ENCODE results near the gene CDC20B.

Gene CDC20B

DNA sequence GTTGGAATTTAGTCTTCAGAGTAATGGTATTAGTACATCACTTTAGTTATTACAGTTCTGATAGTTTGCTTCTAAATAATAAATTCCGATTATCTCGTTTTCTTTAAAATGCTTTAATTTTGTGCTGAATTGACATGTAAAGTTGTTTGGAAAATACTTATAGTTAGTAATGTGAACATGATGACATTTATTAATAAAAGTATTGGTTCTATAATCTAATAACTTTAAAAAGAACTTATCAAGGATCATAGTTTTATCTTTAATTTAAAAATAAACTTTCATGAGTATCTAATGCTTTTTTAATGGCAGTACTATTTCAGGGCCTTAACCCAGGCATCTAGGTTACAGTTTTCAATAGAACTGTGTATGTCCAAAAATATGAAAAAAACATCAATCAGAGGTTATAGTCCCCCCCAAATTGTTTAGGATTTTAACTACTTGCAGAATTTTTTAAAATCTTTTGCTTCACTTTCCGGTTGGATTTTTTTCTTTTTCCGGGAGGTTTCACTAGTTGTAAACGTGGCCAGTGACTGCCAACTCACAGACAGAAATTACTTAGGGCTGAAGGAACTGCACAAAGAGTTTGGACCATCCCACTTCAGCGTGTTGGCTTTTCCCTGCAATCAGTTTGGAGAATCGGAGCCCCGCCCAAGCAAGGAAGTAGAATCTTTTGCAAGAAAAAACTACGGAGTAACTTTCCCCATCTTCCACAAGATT lies 12.3 kb downstream of the CDC20B start:
- no peak overlapping the region for H3K27ac ChIP-seq (ENCODE audit: low read depth, low read length, poor library complexity, severe bottlenecking)
- no peaks in the 10 kb centered on the region for H3K9me3 ChIP-seq (ENCODE audit: low read length)
- TF ChIP-seq, protein P1, sequence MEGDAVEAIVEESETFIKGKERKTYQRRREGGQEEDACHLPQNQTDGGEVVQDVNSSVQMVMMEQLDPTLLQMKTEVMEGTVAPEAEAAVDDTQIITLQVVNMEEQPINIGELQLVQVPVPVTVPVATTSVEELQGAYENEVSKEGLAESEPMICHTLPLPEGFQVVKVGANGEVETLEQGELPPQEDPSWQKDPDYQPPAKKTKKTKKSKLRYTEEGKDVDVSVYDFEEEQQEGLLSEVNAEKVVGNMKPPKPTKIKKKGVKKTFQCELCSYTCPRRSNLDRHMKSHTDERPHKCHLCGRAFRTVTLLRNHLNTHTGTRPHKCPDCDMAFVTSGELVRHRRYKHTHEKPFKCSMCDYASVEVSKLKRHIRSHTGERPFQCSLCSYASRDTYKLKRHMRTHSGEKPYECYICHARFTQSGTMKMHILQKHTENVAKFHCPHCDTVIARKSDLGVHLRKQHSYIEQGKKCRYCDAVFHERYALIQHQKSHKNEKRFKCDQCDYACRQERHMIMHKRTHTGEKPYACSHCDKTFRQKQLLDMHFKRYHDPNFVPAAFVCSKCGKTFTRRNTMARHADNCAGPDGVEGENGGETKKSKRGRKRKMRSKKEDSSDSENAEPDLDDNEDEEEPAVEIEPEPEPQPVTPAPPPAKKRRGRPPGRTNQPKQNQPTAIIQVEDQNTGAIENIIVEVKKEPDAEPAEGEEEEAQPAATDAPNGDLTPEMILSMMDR (IDR thresholded peaks at IDR 0.05; ENCODE audit: low read length), result no peak
- TF ChIP-seq EZH2 (IDR thresholded peaks at IDR 0.05; ENCODE audit: borderline replicate concordance, low read length), result no peak
- no peaks in the 10 kb centered on the region for H3K36me3 ChIP-seq (ENCODE audit: insufficient read depth, low read length)
- no peaks in the 10 kb centered on the region for H3K79me2 ChIP-seq (ENCODE audit: insufficient read depth, low read length)
- H3K9ac ChIP-seq (ENCODE audit: low read length), result no peak overlapping the region
- H3K4me1 ChIP-seq (ENCODE audit: insufficient read depth, low read length, severe bottlenecking), result no peaks in the 10 kb centered on the region
- no peak overlapping the region for H2AFZ ChIP-seq (ENCODE audit: low read length)
- no peak overlapping the region for H3K4me2 ChIP-seq (ENCODE audit: low read length)
- no peaks in the 10 kb centered on the region for H4K20me1 ChIP-seq (ENCODE audit: insufficient read depth, low read length)
- peaks cover 8% of the 10 kb centered on the region; the same call in 1 of the 2 replicates for H3K27me3 ChIP-seq (ENCODE audit: insufficient read depth, low read length)
- H3K9me2 ChIP-seq (ENCODE audit: low read depth, low read length), result no peaks in the 10 kb centered on the region
- no peaks in the 10 kb centered on the region for H3F3A ChIP-seq (ENCODE audit: insufficient read depth, low read length)
- no peak overlapping the region for H3K4me3 ChIP-seq (ENCODE audit: low read depth, low read length, poor library complexity, severe bottlenecking)

- Histone ChIP-seq H3K9me2 (ENCODE audit: low read depth, low read length) (no peaks in the 10 kb centered on the region), H3K4me2 (ENCODE audit: low read length) (no peak within 1 kb of the TSS), H2AFZ (ENCODE audit: low read length) (no peak within 1 kb of the TSS), H3K9ac (ENCODE audit: low read length) (no peak within 1 kb of the TSS), H3K36me3 (ENCODE audit: insufficient read depth, low read length) (no peaks in the 10 kb centered on the region), H3K4me1 (ENCODE audit: insufficient read depth, low read length, severe bottlenecking) (no peaks in the 10 kb centered on the region), H3K4me3 (ENCODE audit: low read depth, low read length, poor library complexity, severe bottlenecking) (no peak within 1 kb of the TSS), H3K9me3 (ENCODE audit: low read length) (no peaks in the 10 kb centered on the region), H4K20me1 (ENCODE audit: insufficient read depth, low read length) (no peaks in the 10 kb centered on the region), H3K27me3 (ENCODE audit: insufficient read depth, low read length) (peaks cover 8% of the 10 kb centered on the region; the same call in 1 of the 2 replicates), H3K79me2 (ENCODE audit: insufficient read depth, low read length) (no peaks in the 10 kb centered on the region), H3F3A (ENCODE audit: insufficient read depth, low read length) (no peaks in the 10 kb centered on the region), H3K27ac (ENCODE audit: low read depth, low read length, poor library complexity, severe bottlenecking) (no peak within 1 kb of the TSS)
- TF ChIP-seq, protein P1 (IDR thresholded peaks at IDR 0.05; ENCODE audit: low read length), result peak; percentile 55
- TF ChIP-seq EZH2 (IDR thresholded peaks at IDR 0.05; ENCODE audit: borderline replicate concordance, low read length), result no peak
Observed at GRCh38 chr5:55159763-55160492, 13.0 kb downstream of the CDC20B start, which contains the start of gene GPX8. Gene GPX8, plus strand, starts transcription at chr5:55160171. Its CDS starts 22 bp downstream, at chr5:55160193.

DNA sequence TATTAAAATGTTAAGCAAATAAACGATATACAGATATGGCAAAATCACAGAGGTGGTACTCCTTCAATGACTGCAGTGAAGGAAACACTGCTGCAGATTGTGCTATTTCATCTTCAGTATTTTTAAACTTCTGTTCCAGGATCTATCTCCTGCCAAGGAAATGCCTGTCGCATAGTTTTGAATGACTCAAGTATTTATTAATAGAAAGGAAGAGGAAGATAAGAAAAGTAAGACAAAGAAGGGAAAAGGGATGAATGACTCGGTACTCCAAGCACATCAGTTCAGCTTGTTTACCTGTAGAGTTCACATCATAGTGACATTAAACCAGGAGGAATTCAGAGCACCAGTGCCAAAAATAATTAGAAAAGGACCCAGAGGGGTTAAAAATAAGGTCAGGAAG lies 18.1 kb downstream of the CDC20B start:
- no peak overlapping the region for H3K4me2 ChIP-seq (ENCODE audit: low read length)
- no peak overlapping the region for H2AFZ ChIP-seq (ENCODE audit: low read length)
- H3K79me2 ChIP-seq (ENCODE audit: insufficient read depth, low read length), result no peaks in the 10 kb centered on the region
- H3K9me2 ChIP-seq (ENCODE audit: low read depth, low read length), result no peaks in the 10 kb centered on the region
- H3K27ac ChIP-seq (ENCODE audit: low read depth, low read length, poor library complexity, severe bottlenecking), result no peak overlapping the region
- no peaks in the 10 kb centered on the region for H3K36me3 ChIP-seq (ENCODE audit: insufficient read depth, low read length)
- no peaks in the 10 kb centered on the region for H3K4me1 ChIP-seq (ENCODE audit: insufficient read depth, low read length, severe bottlenecking)
- TF ChIP-seq, protein P1 (IDR thresholded peaks at IDR 0.05; ENCODE audit: low read length), result no peak
- no peak for TF ChIP-seq EZH2 (IDR thresholded peaks at IDR 0.05; ENCODE audit: borderline replicate concordance, low read length)
- no peaks in the 10 kb centered on the region for H3K9me3 ChIP-seq (ENCODE audit: low read length)
- no peak overlapping the region for H3K4me3 ChIP-seq (ENCODE audit: low read depth, low read length, poor library complexity, severe bottlenecking)
- no peak overlapping the region for H3K9ac ChIP-seq (ENCODE audit: low read length)
- H4K20me1 ChIP-seq (ENCODE audit: insufficient read depth, low read length), result no peaks in the 10 kb centered on the region
- no peaks in the 10 kb centered on the region for H3F3A ChIP-seq (ENCODE audit: insufficient read depth, low read length)
- peaks cover 8% of the 10 kb centered on the region; the same call in 1 of the 2 replicates for H3K27me3 ChIP-seq (ENCODE audit: insufficient read depth, low read length)

Data from OCI-LY1 (cell line).